Kidney epithelial cell (primary cell): ENCODE data around the gene ABCG5. TPM values are rescaled to one million over a fixed set of nuclear protein-coding genes. Genes with fewer than 3 reads are reported as not detected.

Experiments
- DNase-seq: peaks from one replicate; pipeline ENCODE4 v3.0.0-alpha.2; 2010; ENCODE audit warnings: low read depth
- H3K27me3 ChIP-seq: 2 replicates; pipeline ENCODE4 v1.6.0; 2011; ENCODE audit warnings: low read length; ENCODE audit not compliant: control insufficient read depth, insufficient read depth
- H3K36me3 ChIP-seq: 2 replicates; pipeline ENCODE4 v1.5.1; 2011; ENCODE audit warnings: low read length; ENCODE audit not compliant: control insufficient read depth, insufficient read depth
- H3K4me3 ChIP-seq: 2 replicates; pipeline ENCODE4 v1.5.1; 2011; ENCODE audit warnings: low read depth, mild to moderate bottlenecking, control low read depth, low read length
- CTCF ChIP-seq: IDR thresholded peaks from 2 replicates; pipeline ENCODE4 v1.5.1; 2011; ENCODE audit warnings: mild to moderate bottlenecking, moderate library complexity, low read length, control low read depth, inconsistent platforms; ENCODE audit not compliant: insufficient read depth, poor library complexity, severe bottlenecking
- total RNA-seq: library from RNA; depleted of rRNA; stranded (reverse); fragments of >200 nt; gene quantifications from 2 replicates; pipeline ENCODE4 v1.2.3, GENCODE V29; 2015

ABCG5 gene
- not detected in 2 replicates for total RNA-seq

DNA sequence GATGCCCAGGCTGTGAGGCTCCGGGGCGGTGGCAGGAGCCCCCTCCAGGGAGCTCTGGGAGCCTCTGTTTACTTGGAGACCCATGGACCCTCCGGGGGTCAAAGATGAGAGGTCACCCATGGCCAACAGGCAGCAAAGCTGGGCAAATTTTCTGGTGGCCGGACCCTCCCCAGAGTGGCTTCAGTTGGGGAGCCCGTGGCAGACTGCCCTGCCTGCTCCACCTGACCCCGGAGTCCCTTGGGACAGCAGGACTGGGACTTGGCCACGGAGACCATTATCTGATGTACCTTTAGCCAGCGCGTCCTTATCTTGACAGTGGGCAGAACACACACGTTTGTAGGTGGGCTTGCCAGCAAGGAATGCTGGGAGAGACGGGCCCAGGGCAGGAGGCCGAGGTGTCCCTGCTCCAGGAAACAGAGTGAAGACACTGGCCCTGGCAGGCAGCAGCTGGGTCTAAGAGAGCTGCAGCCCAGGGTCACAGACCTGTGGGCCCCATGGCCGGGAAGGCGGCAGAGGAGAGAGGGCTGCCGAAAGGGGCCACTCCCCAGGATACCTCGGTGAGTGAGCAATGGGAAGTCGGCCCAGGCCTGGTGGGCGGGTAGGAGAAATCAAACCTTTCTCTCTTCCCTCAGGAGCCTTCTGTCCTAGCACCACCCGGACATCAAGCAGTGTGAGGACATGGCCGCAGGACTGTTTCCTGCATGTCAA lies at the start of gene ABCG5, which contains the start of gene ABCG8:
Gene ABCG5 (minus strand): TSS at position 280 of the 708 bp plus-strand sequence. CDS start 160 bp downstream, at position 120.
Gene ABCG8 (plus strand): TSS at position 412 of the 708 bp plus-strand sequence. CDS start 83 bp downstream, at position 495.
- no peaks in the 10 kb centered on the region for H3K27me3 ChIP-seq
- no peak for TF ChIP-seq CTCF
- H3K4me3 ChIP-seq: no peak within 1 kb of the TSS
- no peaks in the 10 kb centered on the region for H3K36me3 ChIP-seq
- DNase-seq: no peak

DNA sequence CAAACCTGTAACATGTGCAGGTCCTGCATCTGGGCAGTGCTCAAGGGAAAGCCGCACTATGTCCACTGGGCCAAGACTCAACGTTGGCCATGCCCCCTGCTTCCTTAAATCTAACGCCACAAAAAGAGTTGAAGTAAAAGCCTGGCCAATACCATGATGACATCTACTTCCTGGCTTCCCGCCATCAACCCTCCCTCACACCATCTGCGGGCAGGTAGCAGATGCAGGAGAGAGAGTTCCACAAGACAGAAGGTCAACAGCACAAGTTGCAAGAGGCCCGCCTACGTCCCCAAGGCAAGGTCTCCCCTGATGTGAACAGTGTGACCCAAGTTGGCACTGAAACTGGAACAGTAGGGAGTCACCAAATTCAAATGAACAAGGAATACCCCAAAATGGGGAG lies 48.5 kb upstream of the ABCG5 start:
- no peak for DNase-seq
- H3K27me3 ChIP-seq: no peaks in the 10 kb centered on the region
- H3K36me3 ChIP-seq: no peaks in the 10 kb centered on the region
- H3K4me3 ChIP-seq: no peak overlapping the region
- TF ChIP-seq CTCF: no peak

- no peak for DNase-seq
- H3K4me3 ChIP-seq: no peak overlapping the region
- no peak for TF ChIP-seq CTCF
- H3K27me3 ChIP-seq: no peaks in the 10 kb centered on the region
- no peaks in the 10 kb centered on the region for H3K36me3 ChIP-seq
These were observed 46.5 kb upstream of the ABCG5 start for GRCh38 chr2:43885132-43885632.

GRCh38 chr2:43884689-43885088 lies 46.0 kb upstream of the ABCG5 start:
- Histone ChIP-seq H3K27me3 (no peaks in the 10 kb centered on the region), H3K36me3 (no peaks in the 10 kb centered on the region), H3K4me3 (no peak overlapping the region)
- no peak for TF ChIP-seq CTCF
- no peak for DNase-seq

- DNase-seq: no peak
- Histone ChIP-seq H3K27me3 (no peaks in the 10 kb centered on the region), H3K4me3 (no peak overlapping the region), H3K36me3 (no peaks in the 10 kb centered on the region)
- no peak for TF ChIP-seq CTCF
These were observed 43.7 kb upstream of the ABCG5 start for GRCh38 chr2:43882312-43882711.
